ENCODE results near the gene CLDN24. TPM values are rescaled to one million over a fixed set of nuclear protein-coding genes. Genes with fewer than 3 reads are reported as not detected.
"Not testable (repeated sequence)": the region's sequence is repeated elsewhere in the genome, so short reads cannot be mapped to it uniquely, and the experiment has no call there.

The CLDN24 gene
- polyA plus RNA-seq, 4 donors = not detected

GRCh38 chr4:183347566-183347965 lies 25.3 kb upstream of the CLDN24 start:
- no peak for DNase-seq (ENCODE audit: low read depth in 4 of 4, low spot score in 3 of 4)

- no peak for DNase-seq (ENCODE audit: low read depth in 4 of 4, low spot score in 3 of 4)
Observed at GRCh38 chr4:183347146-183347545, 24.9 kb upstream of the CLDN24 start.

GRCh38 chr4:183345261-183345660 lies 23.0 kb upstream of the CLDN24 start:
- DNase-seq (ENCODE audit: low read depth in 4 of 4, low spot score in 3 of 4) = no peak

GRCh38 chr4:183344523-183345255 lies 22.5 kb upstream of the CLDN24 start:
- DNase-seq (ENCODE audit: low read depth in 4 of 4, low spot score in 3 of 4) = no peak

- DNase-seq (ENCODE audit: low read depth in 4 of 4, low spot score in 3 of 4) = no peak
Observed at GRCh38 chr4:183343730-183344129, 21.5 kb upstream of the CLDN24 start.

GRCh38 chr4:183342541-183343533 lies 20.6 kb upstream of the CLDN24 start:
- DNase-seq (ENCODE audit: low read depth in 4 of 4, low spot score in 3 of 4) = no peak

- no peak for DNase-seq (ENCODE audit: low read depth in 4 of 4, low spot score in 3 of 4)
Observed at GRCh38 chr4:183337833-183338232, 15.6 kb upstream of the CLDN24 start.

GRCh38 chr4:183337349-183337748 lies 15.1 kb upstream of the CLDN24 start:
- DNase-seq (ENCODE audit: low read depth in 4 of 4, low spot score in 3 of 4) = no peak

GRCh38 chr4:183335369-183335940 lies 13.2 kb upstream of the CLDN24 start:
- no peak for DNase-seq (ENCODE audit: low read depth in 4 of 4, low spot score in 3 of 4)

GRCh38 chr4:183333983-183334382 lies 11.8 kb upstream of the CLDN24 start:
- DNase-seq (ENCODE audit: low read depth in 4 of 4, low spot score in 3 of 4) = no peak

- no peak for DNase-seq (ENCODE audit: low read depth in 4 of 4, low spot score in 3 of 4)
Observed at GRCh38 chr4:183333202-183333601, 11.0 kb upstream of the CLDN24 start.

- peak in 3 of 4 donors; percentile 29 to 54 (median 33) for DNase-seq (ENCODE audit: low read depth in 4 of 4, low spot score in 3 of 4)
Observed at GRCh38 chr4:183332447-183332846, 10.2 kb upstream of the CLDN24 start.

GRCh38 chr4:183330841-183331240 lies 8.6 kb upstream of the CLDN24 start:
- DNase-seq (ENCODE audit: low read depth in 4 of 4, low spot score in 3 of 4) = no peak

- no peak for DNase-seq (ENCODE audit: low read depth in 4 of 4, low spot score in 3 of 4)
Observed at GRCh38 chr4:183329954-183330742, 7.9 kb upstream of the CLDN24 start.

- DNase-seq (ENCODE audit: low read depth in 4 of 4, low spot score in 3 of 4) = no peak
Observed at GRCh38 chr4:183329244-183329643, 7.0 kb upstream of the CLDN24 start.

- DNase-seq (ENCODE audit: low read depth in 4 of 4, low spot score in 3 of 4) = no peak
Observed at GRCh38 chr4:183328832-183329231, 6.6 kb upstream of the CLDN24 start.

- DNase-seq (ENCODE audit: low read depth in 4 of 4, low spot score in 3 of 4) = no peak
Observed at GRCh38 chr4:183327827-183328226, 5.6 kb upstream of the CLDN24 start.

GRCh38 chr4:183326853-183327252 lies 4.6 kb upstream of the CLDN24 start:
- no peak for DNase-seq (ENCODE audit: low read depth in 4 of 4, low spot score in 3 of 4)

GRCh38 chr4:183326387-183326786 lies 4.2 kb upstream of the CLDN24 start:
- DNase-seq (ENCODE audit: low read depth in 4 of 4, low spot score in 3 of 4) = not testable (repeated sequence)

GRCh38 chr4:183324619-183325018 lies 2.4 kb upstream of the CLDN24 start:
- DNase-seq (ENCODE audit: low read depth in 4 of 4, low spot score in 3 of 4) = no peak

Data from left renal pelvis (tissue), 4 donors.